ENCODE results near the gene AHCY.
"Not testable (repeated sequence)": the region's sequence is repeated elsewhere in the genome, so short reads cannot be mapped to it uniquely, and the experiment has no call there.

AHCY gene

DNA sequence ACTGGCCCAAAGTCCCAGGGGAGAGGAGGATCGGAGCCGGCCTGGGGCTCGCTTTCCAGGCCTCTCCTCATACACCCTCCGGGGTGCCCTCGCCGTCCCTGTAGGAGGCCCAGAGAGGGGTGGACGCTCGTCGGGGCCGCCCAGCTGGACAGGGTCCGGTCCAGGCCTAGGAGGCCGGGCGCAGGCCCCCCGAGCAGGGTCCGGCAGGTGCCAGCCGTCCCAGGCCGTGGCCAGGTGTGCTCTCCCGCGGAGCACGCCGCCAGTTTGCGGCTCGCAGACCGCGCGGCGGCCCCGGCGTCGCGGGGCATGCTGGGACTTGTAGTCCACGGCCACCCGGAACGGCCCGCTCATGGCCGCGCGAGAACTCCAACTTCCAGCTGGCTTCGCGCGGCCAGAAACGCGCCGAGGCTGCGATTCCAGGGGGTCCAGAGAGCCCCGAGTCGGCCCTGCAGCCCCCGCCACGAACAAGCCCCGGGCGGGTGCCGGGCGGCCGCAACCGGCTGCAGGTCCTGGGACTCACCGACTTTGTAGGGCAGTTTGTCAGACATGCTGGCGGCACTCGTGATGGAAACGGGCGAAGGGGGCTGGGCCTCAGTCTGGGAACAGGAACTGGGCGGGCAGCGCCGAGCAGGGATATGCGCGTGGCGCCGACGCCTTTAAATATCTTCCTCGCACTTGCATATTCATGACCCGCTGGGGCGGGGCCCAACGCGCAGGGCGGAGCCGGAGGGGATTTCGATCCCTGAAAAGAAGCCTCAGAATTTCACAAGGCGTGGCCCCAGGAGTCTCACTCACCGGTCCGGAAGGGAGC lies at the start of gene AHCY:
AHCY (minus strand) TSS at position 633 of the 811 bp plus-strand sequence; CDS start at position 548, 85 bp downstream.
- Histone ChIP-seq H3K27me3 (ENCODE audit: control insufficient read depth, insufficient read depth, low read length) (no peaks in the 10 kb centered on the region), H3K9ac (ENCODE audit: low read length) (peak within 1 kb of the TSS; percentile 85), H3K36me3 (ENCODE audit: control insufficient read depth, insufficient read depth, low read length) (no peaks in the 10 kb centered on the region), H3K4me1 (ENCODE audit: control insufficient read depth, insufficient read depth, low read length) (peaks cover 27% of the 10 kb centered on the region), H3K9me3 (ENCODE audit: control insufficient read depth, low read length) (no peaks in the 10 kb centered on the region), H3K4me3 (ENCODE audit: low read length) (peak within 1 kb of the TSS; percentile 54)

DNA sequence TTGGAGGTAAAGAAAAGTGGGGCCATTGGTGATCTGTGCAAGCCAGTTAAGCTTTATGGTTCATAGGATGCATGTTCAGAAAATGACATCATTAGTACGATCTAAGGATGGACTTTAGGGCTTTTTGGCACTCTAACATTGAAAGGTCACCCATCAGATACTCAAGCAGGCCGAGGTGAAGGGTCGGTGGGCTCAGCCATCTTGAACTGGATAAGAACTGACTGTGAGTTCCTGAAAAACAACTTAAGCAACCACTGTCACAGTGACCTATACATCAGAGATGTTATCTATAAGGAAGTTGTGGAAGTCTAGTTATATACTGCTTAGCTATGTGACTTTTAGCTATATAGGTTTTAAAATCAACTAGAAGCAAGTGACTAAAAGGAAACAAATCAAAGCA lies 46.9 kb upstream of the AHCY start:
- H3K9me3 ChIP-seq (ENCODE audit: control insufficient read depth, low read length), result no peaks in the 10 kb centered on the region
- no peaks in the 10 kb centered on the region for H3K36me3 ChIP-seq (ENCODE audit: control insufficient read depth, insufficient read depth, low read length)
- H3K4me1 ChIP-seq (ENCODE audit: control insufficient read depth, insufficient read depth, low read length), result no peaks in the 10 kb centered on the region
- H3K4me3 ChIP-seq (ENCODE audit: low read length), result no peak overlapping the region
- no peak overlapping the region for H3K9ac ChIP-seq (ENCODE audit: low read length)
- H3K27me3 ChIP-seq (ENCODE audit: control insufficient read depth, insufficient read depth, low read length), result no peaks in the 10 kb centered on the region

DNA sequence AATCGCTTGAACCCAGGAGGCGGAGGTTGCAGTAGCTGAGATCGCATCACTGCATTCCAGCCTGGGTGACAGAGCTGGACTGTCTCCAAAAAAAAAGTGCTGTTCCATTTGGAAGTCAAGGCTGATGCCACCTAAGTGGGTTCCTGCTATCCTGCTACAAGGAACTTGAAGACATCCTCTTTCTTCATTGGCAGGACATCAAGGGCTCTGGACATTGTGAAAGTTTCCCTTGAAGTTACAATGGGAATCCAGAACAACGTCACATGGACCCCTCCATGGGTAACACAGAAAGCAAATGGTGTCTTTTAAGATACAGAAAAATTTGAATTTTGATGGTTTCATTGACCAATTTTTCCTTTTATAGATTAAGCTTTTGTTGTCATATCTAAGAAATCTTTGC lies 44.4 kb upstream of the AHCY start:
- no peak overlapping the region for H3K9ac ChIP-seq (ENCODE audit: low read length)
- no peak overlapping the region for H3K4me3 ChIP-seq (ENCODE audit: low read length)
- H3K36me3 ChIP-seq (ENCODE audit: control insufficient read depth, insufficient read depth, low read length), result no peaks in the 10 kb centered on the region
- H3K9me3 ChIP-seq (ENCODE audit: control insufficient read depth, low read length), result no peaks in the 10 kb centered on the region
- peaks cover 7% of the 10 kb centered on the region for H3K4me1 ChIP-seq (ENCODE audit: control insufficient read depth, insufficient read depth, low read length)
- no peaks in the 10 kb centered on the region for H3K27me3 ChIP-seq (ENCODE audit: control insufficient read depth, insufficient read depth, low read length)

DNA sequence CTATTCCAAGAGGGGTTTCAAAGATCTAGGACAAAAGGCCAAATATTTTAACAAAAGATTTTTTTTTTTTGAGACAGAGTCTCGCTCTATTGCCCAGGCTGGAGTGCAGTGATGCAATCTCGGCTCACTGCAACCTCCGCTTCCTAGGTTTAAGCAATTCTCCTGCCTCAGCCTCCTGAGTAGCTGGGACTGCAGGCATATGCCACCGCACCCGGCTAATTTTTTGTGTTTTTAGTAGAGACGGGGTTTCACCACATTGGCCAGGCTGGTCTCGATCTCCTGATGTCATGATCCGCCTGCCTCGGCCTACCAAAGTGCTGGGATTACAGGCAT lies 43.3 kb upstream of the AHCY start:
- not testable (repeated sequence) for H3K36me3 ChIP-seq (ENCODE audit: control insufficient read depth, insufficient read depth, low read length); H3K4me1 ChIP-seq (ENCODE audit: control insufficient read depth, insufficient read depth, low read length); H3K27me3 ChIP-seq (ENCODE audit: control insufficient read depth, insufficient read depth, low read length); H3K4me3 ChIP-seq (ENCODE audit: low read length); H3K9ac ChIP-seq (ENCODE audit: low read length); H3K9me3 ChIP-seq (ENCODE audit: control insufficient read depth, low read length)

DNA sequence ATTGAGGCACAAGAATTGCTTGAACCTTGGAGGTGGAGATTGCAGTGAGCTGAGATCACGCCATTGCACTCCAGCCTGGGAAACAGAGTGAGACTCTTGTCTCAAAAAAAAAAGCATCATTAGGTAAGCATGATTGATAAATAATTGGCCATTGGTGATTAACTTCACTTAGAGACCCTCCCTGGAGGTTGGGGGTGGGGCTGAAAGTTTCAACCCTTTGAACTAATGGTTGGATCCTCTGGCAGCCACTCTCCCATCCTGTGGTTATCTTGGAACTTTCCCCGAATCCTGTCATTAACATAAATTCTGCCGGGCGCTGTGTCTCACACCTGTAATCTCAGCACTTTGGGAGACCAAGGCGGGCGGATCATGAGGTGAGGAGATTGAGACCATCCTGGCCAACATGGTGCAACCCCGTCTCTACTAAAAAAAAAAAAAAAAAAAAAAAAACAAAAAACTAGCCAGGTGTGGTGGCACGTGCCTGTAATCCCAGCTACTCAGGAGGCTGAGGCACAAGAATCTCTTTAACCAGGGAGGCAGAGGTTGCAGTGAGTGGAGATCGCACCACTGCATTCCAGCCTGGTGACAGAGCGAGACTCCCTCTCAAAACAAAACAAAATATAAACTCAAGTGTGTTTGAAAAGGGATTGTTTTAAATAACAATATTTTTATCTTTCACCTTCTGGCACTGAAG lies 42.8 kb upstream of the AHCY start:
- H3K9me3 ChIP-seq (ENCODE audit: control insufficient read depth, low read length); H3K36me3 ChIP-seq (ENCODE audit: control insufficient read depth, insufficient read depth, low read length); H3K9ac ChIP-seq (ENCODE audit: low read length); H3K4me3 ChIP-seq (ENCODE audit: low read length); H3K4me1 ChIP-seq (ENCODE audit: control insufficient read depth, insufficient read depth, low read length); H3K27me3 ChIP-seq (ENCODE audit: control insufficient read depth, insufficient read depth, low read length): not testable (repeated sequence)

DNA sequence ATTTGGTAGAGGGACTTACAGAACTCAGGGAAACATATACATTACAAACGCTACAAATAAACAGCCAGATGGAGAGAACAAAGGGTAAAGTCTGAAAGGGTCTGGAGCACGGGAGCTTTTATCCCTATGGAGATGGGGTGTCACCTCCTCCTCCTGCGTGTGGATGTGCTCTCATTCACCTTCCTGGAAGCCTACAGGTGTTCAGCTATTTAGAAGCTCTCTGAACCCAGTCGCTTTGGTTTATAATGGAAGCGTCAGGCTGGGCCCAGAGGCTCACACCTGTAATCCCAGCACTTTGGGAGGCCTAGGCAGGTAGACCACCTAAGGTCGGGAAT lies 42.2 kb upstream of the AHCY start:
- no peak overlapping the region for H3K4me3 ChIP-seq (ENCODE audit: low read length)
- no peaks in the 10 kb centered on the region for H3K9me3 ChIP-seq (ENCODE audit: control insufficient read depth, low read length)
- peaks cover 7% of the 10 kb centered on the region for H3K4me1 ChIP-seq (ENCODE audit: control insufficient read depth, insufficient read depth, low read length)
- no peaks in the 10 kb centered on the region for H3K27me3 ChIP-seq (ENCODE audit: control insufficient read depth, insufficient read depth, low read length)
- no peaks in the 10 kb centered on the region for H3K36me3 ChIP-seq (ENCODE audit: control insufficient read depth, insufficient read depth, low read length)
- no peak overlapping the region for H3K9ac ChIP-seq (ENCODE audit: low read length)

DNA sequence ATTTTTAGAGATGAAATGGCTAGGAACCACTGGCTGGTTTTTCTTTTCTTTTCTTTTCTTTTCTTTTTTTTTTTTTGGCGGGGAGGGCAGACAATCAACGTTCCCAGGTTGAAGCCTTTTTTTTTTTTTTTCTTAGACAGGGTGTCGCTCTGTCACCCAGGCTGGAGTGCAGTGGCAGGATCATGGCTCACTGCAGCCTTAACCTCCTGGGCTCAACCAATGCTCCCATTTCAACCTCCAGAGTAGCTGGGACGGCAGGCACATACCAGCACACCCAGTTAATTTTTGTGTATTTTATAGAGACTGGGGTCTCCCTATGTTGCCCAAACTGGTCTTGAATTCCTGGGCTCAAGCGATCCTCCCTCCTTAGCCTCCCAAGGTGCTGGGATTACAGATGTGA lies 41.1 kb upstream of the AHCY start:
- H3K36me3 ChIP-seq (ENCODE audit: control insufficient read depth, insufficient read depth, low read length), result no peaks in the 10 kb centered on the region
- no peak overlapping the region for H3K9ac ChIP-seq (ENCODE audit: low read length)
- no peaks in the 10 kb centered on the region for H3K9me3 ChIP-seq (ENCODE audit: control insufficient read depth, low read length)
- no peak overlapping the region for H3K4me3 ChIP-seq (ENCODE audit: low read length)
- H3K27me3 ChIP-seq (ENCODE audit: control insufficient read depth, insufficient read depth, low read length), result no peaks in the 10 kb centered on the region
- H3K4me1 ChIP-seq (ENCODE audit: control insufficient read depth, insufficient read depth, low read length), result peaks cover 7% of the 10 kb centered on the region

DNA sequence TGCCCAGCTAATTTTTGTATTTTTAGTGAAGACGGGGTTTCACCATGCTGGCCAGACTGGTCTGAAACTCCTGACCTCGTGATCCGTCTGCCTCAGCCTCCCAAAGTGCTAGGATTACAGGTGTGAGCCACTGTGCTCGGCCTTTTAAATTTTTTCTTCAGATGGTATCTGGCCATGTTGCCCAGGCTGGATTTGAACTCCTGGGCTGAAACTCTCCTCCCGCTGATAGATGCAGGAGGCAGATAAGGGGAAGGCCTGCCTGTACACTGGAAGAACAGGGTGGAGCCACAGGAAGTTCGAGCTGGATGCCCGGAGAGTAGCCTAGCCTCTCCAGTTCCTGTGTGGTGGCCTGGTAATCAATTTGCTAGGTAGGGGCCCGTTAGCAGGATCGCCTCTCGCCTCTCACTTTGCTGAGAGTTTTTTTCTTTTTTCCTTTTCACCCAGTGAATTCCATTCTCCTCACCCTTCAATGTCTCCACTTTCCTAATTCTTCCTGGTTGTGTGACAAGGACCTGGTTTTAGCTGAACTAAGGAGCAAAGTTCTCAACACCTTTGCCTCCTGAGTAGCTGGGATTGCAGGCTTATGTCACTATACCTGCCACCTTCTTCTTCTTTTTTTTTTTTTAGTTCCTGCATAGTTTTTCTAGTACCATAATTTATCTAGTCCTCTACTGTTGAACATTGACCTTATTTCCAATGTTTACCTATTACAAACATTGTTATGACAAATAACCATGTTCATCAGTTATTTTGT lies 40.5 kb upstream of the AHCY start:
- no peaks in the 10 kb centered on the region for H3K27me3 ChIP-seq (ENCODE audit: control insufficient read depth, insufficient read depth, low read length)
- H3K9me3 ChIP-seq (ENCODE audit: control insufficient read depth, low read length), result no peaks in the 10 kb centered on the region
- no peak overlapping the region for H3K9ac ChIP-seq (ENCODE audit: low read length)
- no peak overlapping the region for H3K4me3 ChIP-seq (ENCODE audit: low read length)
- no peaks in the 10 kb centered on the region for H3K36me3 ChIP-seq (ENCODE audit: control insufficient read depth, insufficient read depth, low read length)
- peaks cover 7% of the 10 kb centered on the region for H3K4me1 ChIP-seq (ENCODE audit: control insufficient read depth, insufficient read depth, low read length)

DNA sequence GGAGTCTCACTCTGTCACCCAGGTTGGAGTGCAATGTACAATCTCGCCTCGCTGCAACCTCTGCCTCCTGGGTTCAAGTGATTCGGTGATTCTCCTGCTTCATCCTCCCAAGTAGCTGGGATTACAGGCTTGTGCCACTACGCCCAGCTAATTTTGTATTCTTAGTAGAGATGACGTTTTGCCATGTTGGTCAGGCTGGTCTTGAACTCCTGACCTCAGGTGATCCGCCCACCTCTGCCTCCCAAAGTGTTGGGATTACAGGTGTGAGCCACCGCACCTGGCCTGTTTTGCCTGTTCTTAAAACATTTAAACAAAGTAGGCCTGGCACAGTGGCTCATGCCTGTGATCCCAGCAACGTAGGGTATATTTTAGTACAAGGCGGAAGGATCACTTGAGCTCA lies 38.0 kb upstream of the AHCY start:
- not testable (repeated sequence) for H3K27me3 ChIP-seq (ENCODE audit: control insufficient read depth, insufficient read depth, low read length); H3K9ac ChIP-seq (ENCODE audit: low read length); H3K36me3 ChIP-seq (ENCODE audit: control insufficient read depth, insufficient read depth, low read length); H3K9me3 ChIP-seq (ENCODE audit: control insufficient read depth, low read length); H3K4me3 ChIP-seq (ENCODE audit: low read length); H3K4me1 ChIP-seq (ENCODE audit: control insufficient read depth, insufficient read depth, low read length)

DNA sequence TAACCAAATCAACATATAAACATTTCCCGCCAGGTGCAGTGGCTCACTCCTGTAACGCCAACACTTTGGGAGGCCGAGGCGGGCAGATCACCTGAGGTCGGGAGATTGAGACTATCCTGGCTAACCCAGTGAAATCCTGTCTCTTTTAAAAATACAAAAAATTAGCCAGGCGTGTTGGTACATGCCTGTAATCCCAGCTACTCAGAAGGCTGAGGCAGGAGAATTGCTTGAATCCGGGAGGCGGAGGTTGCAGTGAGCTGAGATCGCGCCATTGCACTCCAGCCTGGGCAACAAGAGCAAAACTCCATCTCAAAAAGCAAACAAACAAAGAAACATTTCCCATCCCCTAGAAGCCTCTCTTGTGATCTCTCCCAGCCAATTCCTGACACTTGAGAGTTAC lies 37.6 kb upstream of the AHCY start:
- H3K9ac ChIP-seq (ENCODE audit: low read length); H3K4me3 ChIP-seq (ENCODE audit: low read length); H3K36me3 ChIP-seq (ENCODE audit: control insufficient read depth, insufficient read depth, low read length); H3K4me1 ChIP-seq (ENCODE audit: control insufficient read depth, insufficient read depth, low read length); H3K9me3 ChIP-seq (ENCODE audit: control insufficient read depth, low read length); H3K27me3 ChIP-seq (ENCODE audit: control insufficient read depth, insufficient read depth, low read length): not testable (repeated sequence)

DNA sequence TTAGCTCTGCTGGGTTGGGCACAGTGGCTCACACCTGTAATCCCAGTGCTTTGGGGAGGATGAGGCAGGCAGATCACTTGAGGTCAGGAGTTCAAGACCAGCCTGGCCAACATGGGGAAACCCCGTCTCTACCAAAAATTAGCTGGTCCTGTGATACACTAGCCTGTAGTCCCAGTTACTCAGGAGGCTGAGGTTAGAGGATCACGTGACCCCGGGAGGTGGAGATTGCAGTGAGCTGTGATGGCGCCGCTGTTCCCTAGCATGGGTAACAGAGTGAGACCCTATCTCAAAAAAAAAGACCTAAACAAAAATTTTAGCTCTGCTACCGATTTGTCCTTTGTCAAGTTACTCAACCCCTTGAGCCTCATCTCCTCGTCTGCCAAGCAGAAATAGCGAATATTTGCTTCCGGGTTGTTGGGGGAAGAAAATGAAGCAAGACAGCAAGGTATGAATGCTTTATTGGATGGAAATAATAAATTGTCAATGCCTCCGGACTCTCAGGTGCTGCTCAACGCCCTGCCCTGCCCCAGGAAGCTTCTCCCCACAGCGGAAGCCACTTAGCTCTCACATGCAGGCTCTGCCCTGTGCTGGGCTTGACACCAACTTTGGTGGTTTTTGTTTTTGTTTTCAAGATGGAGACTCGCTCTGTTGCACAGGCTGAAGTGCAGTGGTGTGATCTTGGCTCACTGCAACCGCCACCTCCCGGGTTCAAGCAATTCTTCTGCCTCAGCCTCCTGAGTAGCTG lies 35.0 kb upstream of the AHCY start:
- no peak overlapping the region for H3K9ac ChIP-seq (ENCODE audit: low read length)
- H3K4me3 ChIP-seq (ENCODE audit: low read length), result no peak overlapping the region

DNA sequence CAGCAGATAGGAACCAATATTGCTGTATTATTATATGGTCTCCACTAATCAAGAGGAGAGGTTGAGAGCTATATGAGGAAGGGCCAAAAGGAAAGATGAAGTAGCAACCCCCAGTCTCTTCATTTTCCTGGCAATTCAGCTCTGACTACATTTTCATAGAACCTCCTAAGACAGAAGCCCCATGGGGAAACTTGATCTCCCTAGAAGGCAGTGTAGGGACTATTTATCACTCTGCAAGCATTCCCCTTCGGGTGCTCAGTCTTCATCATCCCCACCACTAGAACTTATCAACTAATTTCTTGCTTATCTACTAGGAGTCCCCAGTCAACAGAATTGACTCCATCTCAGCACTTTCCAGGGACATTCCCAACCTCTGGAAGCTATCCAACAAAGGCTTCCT lies 34.4 kb upstream of the AHCY start:
- no peaks in the 10 kb centered on the region for H3K36me3 ChIP-seq (ENCODE audit: control insufficient read depth, insufficient read depth, low read length)
- H3K4me1 ChIP-seq (ENCODE audit: control insufficient read depth, insufficient read depth, low read length), result no peaks in the 10 kb centered on the region
- H3K9me3 ChIP-seq (ENCODE audit: control insufficient read depth, low read length), result no peaks in the 10 kb centered on the region
- no peaks in the 10 kb centered on the region for H3K27me3 ChIP-seq (ENCODE audit: control insufficient read depth, insufficient read depth, low read length)
- H3K9ac ChIP-seq (ENCODE audit: low read length), result no peak overlapping the region
- H3K4me3 ChIP-seq (ENCODE audit: low read length), result no peak overlapping the region

More for the DNA sequence above, 35.0 kb upstream of the AHCY start:
- no peaks in the 10 kb centered on the region for H3K27me3 ChIP-seq (ENCODE audit: control insufficient read depth, insufficient read depth, low read length)
- H3K4me1 ChIP-seq (ENCODE audit: control insufficient read depth, insufficient read depth, low read length), result no peaks in the 10 kb centered on the region
- no peaks in the 10 kb centered on the region for H3K36me3 ChIP-seq (ENCODE audit: control insufficient read depth, insufficient read depth, low read length)
- H3K9me3 ChIP-seq (ENCODE audit: control insufficient read depth, low read length), result no peaks in the 10 kb centered on the region
